A549 treated with RU486 at 1 μM for 4 hours (cell line): Measurements from ENCODE around the gene NPAP1. TPM values are rescaled to one million over a fixed set of nuclear protein-coding genes. Genes with fewer than 3 reads are reported as not detected.

Experiments used
- total RNA-seq: library from RNA; stranded (reverse); fragments of 200-300 nt; extraction: Qiagen RNA extraction; gene quantifications from 5 replicates; pipeline ENCODE4 v1.2.3, GENCODE V29; 2022; ENCODE audit warnings: low read depth

NPAP1 gene, protein sequence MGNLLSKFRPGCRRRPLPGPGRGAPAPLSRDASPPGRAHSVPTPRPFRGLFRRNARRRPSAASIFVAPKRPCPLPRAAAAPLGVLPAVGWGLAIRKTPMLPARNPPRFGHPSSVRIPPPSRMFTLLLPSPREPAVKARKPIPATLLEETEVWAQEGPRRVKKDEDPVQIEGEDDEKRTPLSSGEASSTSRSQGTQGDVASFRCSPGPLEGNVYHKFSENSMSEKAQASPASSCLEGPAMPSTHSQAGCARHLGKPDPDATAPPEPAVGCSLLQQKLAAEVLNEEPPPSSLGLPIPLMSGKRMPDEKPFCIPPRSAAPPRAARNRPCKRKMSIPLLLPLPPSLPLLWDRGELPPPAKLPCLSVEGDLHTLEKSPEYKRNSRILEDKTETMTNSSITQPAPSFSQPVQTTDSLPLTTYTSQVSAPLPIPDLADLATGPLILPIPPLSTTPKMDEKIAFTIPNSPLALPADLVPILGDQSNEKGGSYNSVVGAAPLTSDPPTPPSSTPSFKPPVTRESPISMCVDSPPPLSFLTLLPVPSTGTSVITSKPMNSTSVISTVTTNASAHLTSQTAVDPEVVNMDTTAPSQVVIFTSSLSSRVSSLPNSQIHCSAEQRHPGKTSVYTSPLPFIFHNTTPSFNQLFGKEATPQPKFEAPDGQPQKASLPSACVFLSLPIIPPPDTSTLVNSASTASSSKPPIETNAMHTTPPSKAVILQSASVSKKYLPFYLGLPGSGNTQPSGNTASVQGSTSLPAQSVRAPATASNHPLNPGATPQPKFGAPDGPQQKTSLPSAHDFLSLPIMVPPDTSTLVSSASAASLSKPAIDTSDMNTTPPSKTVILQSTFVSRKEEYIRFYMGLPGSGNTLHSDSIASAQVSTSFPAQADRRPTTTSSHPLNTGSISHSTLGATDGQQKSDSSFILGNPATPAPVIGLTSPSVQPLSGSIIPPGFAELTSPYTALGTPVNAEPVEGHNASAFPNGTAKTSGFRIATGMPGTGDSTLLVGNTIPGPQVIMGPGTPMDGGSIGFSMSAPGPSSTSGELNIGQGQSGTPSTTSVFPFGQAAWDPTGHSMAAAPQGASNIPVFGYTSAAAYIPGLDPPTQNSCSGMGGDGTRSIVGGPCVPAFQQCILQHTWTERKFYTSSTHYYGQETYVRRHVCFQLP
- not detected in 5 replicates for total RNA-seq

DNA sequence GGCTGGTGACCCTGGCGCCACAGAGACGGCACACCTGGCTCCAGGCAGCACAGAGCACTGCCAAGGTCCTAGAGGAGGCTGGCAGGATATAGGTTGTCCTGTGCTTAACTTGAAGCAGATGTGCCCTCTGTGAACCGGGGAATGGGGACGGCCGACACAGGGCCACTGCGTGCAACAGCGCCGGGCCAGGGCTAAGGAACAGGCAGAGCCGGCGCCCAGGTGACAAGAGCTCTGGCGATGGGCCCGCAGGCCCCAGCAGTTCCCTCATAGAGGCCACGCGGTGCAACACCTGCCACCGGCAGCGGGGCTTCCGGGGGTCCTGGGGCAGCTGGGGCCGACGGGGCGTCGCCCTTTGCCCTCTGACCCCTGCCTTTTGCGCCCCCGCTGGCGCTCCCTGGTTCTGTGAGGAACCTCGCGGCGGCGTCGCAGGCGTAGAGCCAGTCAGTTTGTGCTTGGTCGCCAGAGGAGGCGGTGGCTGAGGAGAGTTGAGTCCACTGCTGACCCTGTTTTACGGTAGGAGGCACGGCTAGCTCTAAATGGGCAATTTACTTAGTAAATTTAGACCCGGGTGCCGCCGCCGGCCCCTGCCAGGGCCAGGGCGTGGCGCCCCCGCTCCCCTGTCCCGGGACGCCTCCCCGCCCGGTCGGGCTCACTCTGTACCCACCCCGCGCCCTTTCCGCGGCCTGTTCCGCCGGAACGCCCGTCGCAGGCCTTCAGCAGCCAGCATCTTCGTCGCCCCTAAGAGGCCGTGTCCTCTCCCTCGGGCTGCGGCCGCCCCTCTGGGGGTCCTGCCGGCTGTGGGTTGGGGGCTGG lies at the start of gene NPAP1:
Gene NPAP1 (plus strand): TSS at position 444 of the 813 bp plus-strand sequence. CDS start 93 bp downstream, at position 537.

